ENCODE results near the gene SLC25A11.
A peak's percentile ranks its signal among the peaks of the same experiment; 100 is the strongest.
"Not testable (repeated sequence)": the region's sequence is repeated elsewhere in the genome, so short reads cannot be mapped to it uniquely, and the experiment has no call there.

SLC25A11 gene

DNA sequence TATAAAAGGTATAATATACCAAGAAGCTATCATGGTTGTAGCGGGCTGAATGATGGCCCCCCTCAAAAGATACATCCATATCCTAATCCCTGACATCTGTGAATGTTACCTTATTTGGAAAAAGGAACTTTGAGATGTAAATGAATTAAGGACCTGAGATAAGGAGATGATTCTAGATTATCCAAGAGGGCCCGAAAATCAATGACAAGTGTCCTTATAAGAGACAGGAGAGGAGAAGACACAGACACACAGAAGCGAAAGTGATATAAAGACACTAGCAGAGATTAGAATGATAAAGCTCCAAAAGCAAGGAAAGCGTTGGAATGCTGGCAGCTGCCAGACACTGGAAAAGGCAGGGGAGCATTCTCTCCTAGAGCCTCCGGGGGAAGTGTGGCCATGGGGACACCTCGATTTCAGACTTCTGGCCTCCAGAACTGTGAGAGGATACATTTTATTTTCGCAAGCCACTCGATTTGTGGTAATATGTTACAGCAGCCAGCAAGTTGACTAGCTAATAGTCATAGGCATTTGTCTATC is 20.3 kb downstream of the SLC25A11 start:
- no peak for DNase-seq (ENCODE audit: low read depth)

DNA sequence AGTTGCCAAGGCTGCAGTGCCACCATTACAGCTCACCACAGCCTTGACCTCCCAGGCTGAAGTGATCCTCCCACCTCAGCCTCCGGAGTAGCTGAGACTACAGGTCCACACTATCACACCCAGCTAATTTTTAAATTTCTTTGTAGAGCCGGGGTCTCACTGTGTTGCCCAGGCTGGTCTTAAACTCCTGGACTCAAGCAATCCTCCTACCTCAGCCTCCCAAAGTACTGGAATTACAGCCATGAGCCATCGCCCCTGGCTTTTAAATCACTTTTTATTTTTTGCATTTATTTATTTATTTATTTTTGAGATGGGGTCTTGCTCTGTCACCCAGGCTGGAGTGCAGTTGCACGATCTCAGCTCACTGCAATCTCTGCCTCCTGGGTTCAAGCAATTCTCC is 25.3 kb downstream of the SLC25A11 start:
- DNase-seq (ENCODE audit: low read depth): not testable (repeated sequence)

DNA sequence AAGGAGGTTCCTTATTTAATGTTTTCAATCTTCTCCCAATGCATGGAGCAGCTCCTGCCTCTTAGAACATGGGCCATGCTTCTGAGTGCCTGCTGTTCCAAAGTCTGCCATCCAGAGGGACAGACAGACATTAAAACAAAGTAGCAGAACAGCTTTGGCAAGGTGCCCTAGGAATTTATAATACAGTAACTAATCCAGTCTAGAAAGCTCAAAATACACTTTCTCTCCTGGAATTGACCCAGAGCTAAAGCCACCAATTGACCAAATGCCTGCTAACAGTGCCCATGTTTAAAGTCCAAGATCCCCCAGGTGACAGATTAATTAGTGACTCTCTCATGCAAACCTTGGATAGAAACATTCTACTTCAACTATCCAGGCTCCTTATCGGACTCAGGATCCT is 25.9 kb downstream of the SLC25A11 start:
- DNase-seq (ENCODE audit: low read depth): no peak

DNA sequence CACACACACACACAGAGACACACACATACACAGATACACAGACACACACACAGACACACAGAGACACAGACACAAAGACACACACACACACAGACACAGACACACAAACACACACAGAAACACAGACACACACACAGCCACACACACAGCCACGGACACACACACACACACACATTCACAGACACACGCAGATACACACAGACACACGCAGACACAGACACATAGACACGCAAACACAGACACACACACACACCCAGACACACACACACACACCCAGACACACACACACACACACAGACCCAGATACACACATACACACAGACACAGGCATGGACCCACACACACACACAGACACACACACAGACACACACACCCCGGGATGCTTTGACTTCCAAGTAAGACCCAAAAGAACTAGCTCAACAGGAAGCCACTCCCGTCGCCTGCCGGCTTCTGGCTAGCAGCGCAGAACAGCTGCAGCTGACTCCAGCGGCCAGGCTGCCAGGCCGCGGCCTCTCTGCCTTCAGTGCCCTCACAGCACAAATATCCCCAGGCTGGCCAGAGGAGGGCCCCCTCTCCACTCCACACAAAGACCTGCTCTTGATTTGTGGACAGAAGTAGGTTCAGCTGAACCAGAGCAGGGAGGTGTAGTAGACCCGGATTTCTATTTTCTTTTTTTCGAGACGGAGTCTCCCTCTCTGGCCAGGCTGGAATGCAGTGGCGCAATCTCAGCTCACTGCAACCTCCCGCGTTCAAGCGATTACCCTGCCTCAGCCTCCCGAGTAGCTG is 30.9 kb downstream of the SLC25A11 start:
- DNase-seq (ENCODE audit: low read depth): peak; percentile 68

DNA sequence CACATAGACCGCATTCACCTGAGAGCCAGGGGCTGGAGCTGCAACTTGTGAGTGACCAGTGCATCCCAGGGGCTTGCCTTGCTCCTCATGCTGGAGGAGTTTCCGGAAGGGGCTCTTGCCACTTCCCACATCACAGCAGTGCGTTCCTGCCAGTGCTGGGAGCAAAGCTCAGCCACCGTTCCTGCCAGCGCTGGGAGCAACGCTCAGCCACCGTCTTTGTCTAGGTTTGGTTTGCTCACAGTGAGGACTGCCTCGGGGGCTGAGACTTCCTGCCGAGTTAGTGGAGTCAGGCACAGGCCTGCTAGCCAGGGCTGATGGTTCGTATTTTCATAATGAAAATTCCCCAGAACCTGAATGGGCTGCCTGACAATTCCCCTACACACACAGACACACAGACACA is 31.5 kb downstream of the SLC25A11 start:
- no peak for DNase-seq (ENCODE audit: low read depth)

DNA sequence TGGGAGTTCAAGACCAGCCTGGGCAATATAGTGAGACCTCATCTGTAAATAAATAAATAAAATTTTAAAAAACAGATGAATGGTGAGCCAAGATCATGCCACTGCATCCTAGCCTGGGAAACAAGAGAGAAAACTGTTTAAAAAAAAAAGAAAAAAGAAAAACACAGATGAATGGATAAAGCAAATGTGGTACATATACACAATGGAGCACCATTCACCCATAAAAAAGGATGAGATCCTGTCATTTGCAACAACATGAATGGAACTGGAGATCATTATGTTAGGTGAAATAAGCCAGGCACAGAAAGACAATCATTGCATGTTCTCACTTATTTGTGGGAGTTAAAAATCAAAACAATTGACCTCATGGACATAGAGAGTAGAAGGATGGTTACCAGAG is 33.2 kb downstream of the SLC25A11 start:
- not testable (repeated sequence) for DNase-seq (ENCODE audit: low read depth)

DNA sequence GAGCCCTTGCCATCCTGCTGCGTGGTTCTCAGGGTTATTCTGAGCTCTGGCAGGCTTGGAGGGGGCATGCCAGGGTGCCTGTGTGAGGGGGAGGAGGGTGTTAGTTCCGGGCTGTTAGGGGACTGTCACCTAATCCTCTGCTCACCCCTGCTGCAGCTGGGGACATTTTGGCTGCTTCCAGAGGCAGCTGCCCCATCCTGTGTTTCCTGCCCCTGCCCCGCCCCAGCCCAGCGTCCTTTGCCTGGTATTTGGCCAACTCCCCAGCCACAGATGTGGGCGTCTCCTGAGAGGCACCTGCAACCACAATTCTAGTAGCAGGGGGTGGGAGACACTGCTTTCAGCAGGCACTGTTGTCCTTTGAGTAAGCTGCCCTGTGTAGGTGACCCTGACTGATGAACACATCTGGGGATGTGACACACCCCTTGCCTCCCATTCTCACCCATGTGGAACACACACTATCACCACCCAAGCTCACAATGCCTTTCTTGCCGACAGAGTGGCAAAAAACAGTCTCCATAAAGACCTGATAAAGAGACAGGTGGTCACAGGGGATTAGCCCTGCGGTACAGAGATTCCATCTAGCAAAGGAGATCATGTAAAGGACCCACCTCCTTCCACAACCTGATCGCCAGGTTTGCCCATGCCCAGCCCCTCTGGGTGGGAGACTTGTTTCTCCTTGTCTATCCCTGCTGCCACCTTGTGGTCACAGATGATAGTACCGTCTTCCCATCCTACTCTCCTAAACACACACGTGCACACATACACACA is 36.6 kb downstream of the SLC25A11 start, which contains the start of gene CHRNE:
Gene CHRNE, minus strand, starts transcription at position 48 of the 768 bp plus-strand sequence. Its CDS starts 35 bp downstream, at position 13.
- DNase-seq (ENCODE audit: low read depth): peak; percentile 61

DNA sequence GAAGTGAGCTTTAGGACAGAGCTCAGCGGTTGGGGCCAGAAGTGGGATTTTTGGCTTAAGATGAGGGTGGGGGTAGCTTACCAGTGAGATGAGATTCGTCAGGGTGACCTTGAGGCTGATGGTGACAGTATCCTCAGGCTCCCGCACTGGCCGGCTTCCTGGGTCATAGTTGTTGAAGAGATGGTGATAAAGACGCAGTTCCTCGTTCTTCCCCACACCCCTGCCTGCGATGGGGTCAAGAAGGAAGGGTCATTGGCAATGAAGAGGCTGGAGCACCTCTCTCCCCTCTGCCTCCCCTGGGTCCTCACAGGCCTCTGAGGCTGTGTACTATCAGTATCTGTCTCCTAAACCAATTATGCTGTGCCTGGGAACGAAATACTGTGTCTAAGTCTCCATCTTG is 37.3 kb downstream of the SLC25A11 start:
- DNase-seq (ENCODE audit: low read depth): no peak

DNA sequence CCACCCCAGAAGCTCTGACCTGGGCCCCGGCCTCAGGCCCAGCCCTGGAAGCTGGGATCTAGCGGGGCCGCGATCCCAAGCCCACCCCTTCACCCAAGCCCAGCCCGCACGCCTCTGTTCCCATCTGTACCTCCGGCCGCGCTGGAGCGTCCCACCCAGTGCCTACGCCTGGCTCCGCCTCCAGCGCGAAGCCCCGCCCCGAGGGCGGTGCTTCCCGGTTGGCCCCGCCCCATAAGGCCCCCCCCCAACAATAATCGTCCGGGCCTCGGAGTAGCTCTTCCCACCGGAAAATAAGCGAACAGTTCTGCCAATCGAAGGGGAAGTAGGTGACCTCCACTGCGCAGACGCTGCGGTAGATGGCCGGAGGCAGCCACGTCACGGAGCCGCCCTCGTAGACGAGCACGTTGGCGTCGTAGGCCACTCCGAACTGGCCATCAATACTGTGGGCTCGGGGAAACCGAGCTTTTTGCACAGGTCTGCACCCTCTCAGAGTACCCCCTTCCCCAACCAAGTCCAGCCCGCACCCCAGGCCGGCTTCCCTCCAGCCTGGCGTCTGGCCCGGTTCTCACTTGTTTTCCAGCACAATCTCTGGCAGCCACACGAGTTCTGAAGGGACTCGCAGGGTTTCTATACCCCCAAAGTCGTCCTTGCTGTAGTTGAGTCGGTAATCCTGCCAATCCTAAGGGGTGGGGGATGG is 38.0 kb downstream of the SLC25A11 start:
- peak; percentile 74 for DNase-seq (ENCODE audit: low read depth)

DNA sequence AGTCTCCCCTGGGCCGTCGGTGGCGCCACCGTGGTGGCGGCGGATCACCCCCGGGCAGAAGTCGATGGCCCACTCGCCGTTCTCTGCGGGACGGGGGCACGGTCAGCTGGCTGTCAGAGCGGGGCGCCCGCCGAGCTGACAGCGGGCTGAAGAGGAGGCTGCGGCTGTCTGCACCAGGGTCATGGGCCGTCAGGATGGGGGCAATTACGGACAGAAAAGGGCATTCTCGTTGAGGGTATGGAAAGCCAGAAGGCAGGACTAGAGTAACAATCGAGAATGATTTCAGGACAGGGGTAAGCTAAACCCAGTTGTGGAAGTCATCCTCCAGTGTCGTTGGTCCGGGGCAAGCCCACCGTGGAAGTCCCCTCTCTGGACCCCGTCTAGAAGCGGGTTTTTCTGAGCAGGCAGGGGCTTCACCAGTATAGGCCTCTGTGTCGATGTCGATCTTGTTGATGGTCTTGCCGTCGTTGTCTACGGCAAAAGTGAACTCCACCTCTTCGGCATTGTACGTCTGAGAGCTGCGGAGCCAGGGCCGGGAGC is 38.7 kb downstream of the SLC25A11 start:
- DNase-seq (ENCODE audit: low read depth): no peak

DNA sequence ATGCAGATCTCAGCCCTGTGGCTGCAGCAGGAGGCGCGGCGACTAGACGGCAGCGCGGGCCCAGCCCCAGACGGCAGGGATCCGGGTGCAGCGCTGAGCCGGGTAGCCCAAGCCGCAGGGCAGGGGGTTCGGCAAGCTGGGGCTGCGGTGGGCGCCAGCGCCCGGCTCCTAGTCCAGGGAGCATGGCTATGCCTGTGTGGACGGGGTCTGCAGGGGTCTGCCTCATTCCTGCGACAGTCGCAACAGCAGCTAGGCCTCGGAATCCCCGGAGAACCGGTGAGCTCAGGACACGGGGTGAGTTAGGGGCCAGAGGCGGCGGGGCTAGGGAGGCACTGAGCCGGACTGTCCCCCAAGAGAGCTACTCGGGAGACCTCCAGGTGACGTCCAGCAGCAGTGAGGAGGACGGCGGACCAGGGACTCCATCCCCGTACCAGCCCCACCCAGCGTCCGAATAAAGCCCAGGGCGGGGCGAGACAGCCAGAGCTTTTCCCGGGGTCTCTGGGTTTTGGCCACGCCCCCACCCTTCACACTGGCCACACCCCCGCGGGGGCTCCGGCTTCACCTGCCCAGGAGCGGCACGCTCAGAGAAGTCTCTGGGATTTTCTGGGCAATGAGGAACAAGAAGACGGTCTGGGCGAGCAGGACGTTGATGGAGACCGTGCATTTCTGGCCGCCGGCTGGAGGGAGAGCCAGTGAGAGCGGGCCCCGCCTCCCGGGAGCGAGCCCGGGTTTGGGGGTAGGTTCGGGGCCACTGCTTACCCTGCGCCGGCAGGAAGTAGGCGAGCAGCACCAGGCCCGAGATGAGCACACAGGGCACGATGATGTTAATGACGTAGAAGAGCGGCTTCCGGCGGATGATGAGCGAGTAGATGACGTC is 39.4 kb downstream of the SLC25A11 start:
- no peak for DNase-seq (ENCODE audit: low read depth)

DNA sequence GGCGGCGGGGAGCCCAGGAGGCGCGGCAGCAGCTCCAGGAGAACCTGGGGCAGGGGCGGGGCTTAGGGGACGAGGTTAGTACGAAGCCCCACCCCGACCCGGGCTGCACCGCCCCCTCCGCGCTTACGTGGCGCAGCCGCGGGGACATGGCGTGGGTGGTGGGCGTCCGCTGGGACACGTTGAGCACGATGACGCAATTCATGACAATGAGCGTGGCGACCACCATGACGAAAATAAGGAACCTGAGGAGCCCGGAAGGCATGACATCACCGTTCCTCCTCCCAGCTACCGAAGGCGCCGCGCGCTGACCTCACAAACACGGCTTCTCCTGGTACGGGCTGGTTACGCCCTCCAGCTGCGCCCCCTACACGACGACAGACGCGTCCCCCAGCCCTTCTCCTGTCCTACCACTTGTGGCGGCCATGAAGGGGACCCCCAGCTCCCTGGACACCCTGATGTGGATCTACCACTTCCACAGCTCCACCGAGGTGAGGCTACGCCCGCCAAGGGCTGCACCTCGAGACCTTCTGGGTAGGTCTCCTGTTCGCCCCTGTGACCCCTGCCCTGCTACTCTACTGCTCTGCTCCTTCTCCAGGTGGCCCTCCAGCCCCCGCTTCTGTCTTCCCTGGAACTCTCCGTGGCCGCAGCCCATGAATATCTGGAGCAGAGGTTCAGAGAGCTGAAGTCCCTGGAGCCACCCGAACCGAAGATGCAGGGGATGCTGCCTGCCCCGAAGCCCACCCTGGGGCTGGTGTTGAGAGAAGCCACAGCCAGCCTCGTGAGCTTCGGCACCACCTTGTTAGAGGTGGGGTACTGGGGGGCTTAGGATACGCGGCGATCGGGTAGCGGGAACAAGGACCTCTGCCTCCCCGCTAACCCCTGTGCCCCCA is 40.3 kb downstream of the SLC25A11 start, which contains the start of gene C17orf107:
Gene C17orf107, plus strand, starts transcription at position 196 of the 890 bp plus-strand sequence. Its CDS starts 227 bp downstream, at position 423.
- no peak for DNase-seq (ENCODE audit: low read depth)

DNA sequence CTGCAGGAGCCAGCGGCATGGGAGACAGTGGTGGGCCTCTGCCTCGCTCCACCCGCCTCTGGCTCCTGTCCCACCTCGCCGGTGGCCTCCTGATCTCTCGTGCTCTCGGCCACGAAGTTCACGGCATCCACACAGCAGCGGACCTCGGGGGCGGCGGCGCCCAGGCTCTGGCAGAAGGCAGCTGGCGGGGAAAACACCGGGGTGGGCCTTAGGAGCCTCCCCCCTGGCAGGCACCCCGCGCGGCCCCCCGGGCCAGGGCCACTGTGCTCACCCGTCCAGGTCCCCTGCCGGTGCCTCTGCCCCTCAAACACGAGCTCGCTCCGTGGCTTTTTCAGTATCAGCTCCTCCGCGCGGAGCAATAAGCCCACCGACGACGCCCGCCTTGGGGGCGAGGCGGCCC is 40.9 kb downstream of the SLC25A11 start:
- no peak for DNase-seq (ENCODE audit: low read depth)

DNA sequence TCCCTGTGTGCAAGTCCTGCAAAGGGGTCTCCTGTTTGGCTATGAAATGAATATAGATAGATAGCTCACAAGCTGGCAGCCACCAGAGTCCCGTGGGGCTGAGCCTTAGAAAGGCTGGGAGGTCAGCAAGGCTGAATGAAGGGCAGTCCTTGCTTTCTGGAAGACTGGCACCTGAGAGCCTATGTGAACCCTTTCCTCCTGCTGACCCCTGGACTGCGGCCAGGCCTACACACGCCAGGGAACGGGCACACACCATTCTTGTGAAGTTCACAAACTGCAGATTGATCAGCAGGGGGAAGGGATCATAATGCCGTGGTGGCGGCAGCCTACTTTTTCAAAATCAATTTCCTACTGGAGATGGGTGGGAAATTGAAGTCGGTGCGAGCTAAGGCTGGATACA is 41.5 kb downstream of the SLC25A11 start:
- no peak for DNase-seq (ENCODE audit: low read depth)

DNA sequence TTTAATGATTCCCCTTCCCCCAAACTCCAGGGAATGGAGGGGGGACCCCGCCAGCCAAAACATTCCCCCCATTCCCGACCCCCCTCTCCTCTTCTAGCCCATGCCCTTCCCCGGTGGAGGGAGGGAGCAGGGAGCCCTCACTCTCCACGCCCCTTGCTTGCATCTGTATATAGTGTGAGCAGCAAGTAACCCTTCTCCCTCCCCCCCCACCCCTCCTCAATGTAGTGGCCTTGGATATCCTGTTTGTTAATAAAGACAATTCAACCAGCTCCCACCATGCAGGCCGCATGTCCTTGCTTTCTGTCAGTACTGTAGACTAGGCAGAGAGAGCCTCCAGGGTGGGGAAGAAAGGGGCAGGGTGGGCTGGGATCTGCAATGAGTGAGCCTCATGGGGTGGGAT is 42.1 kb downstream of the SLC25A11 start:
- no peak for DNase-seq (ENCODE audit: low read depth)

DNA sequence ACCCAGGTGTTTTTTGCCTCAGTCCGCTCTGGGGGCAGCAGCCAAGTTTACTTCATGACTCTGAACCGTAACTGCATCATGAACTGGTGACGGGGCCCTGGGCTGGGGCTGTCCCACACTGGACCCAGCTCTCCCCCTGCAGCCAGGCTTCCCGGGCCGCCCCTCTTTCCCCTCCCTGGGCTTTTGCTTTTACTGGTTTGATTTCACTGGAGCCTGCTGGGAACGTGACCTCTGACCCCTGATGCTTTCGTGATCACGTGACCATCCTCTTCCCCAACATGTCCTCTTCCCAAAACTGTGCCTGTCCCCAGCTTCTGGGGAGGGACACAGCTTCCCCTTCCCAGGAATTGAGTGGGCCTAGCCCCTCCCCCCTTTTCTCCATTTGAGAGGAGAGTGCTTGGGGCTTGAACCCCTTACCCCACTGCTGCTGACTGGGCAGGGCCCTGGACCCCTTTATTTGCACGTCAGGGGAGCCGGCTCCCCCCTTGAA is 42.6 kb downstream of the SLC25A11 start:
- no peak for DNase-seq (ENCODE audit: low read depth)

DNA sequence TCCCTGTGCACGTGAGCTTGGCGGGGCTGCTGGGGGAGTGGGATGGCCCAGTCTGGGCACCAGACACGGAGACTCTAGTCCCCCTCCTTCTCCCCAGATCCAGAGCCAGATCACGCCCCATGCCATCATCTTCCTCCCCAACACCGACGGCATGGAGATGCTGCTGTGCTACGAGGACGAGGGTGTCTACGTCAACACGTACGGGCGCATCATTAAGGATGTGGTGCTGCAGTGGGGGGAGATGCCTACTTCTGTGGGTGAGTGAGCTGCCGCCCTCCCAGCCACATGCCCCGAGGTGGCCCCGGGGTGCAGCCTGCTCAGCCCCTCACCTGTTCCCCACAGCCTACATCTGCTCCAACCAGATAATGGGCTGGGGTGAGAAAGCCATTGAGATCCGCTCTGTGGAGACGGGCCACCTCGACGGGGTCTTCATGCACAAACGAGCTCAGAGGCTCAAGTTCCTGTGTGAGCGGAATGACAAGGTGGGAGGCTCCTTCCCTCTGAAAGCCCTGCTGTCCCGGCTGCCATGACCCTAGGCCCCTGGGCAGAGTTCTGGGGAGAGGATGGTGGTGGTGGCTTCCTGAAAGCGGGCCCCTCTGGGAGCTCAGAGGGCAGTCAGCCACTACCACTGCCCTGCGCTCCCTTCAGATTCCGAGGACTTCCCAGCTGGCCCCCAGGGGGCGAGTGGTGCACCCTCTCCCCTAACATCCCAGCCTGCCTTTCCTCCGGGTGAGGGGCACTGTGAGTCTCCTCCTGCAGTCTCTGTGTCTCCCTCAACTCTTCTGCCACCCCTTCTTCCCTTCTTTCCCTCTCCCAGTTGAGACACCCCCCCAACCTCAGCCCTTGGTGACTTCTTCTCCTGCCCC is 43.3 kb downstream of the SLC25A11 start:
- no peak for DNase-seq (ENCODE audit: low read depth)

DNA sequence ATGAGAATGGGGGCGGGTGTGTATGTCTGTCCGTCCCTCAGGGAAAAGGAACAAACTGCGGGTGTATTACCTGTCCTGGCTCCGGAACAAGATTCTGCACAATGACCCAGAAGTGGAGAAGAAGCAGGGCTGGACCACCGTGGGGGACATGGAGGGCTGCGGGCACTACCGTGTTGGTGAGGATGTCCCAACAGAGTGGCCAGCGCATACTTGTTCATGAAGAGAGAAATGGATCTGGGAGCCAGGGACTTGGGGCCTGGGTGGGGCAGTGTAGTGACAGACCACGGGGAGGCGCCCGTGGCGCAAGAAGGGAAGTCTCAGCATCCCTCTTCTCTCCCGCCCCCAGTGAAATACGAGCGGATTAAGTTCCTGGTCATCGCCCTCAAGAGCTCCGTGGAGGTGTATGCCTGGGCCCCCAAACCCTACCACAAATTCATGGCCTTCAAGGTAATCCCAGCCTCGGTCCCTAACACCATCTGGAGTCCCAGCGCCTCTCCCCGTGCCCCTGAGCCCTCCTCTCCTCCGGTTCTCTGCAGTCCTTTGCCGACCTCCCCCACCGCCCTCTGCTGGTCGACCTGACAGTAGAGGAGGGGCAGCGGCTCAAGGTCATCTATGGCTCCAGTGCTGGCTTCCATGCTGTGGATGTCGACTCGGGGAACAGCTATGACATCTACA is 44.1 kb downstream of the SLC25A11 start:
- DNase-seq (ENCODE audit: low read depth): no peak
